NOMO-1 treated with dmso at 0.1 percent for 144 hours (cell line): ENCODE measurements around the gene USP17L26.
"Not testable (repeated sequence)": the region's sequence is repeated elsewhere in the genome, so short reads cannot be mapped to it uniquely, and the experiment has no call there.

ENCODE experiments used
- DNase-seq: peaks from one replicate; lab custom pipeline; 2025; ENCODE audit not compliant: unreplicated experiment; lab: John Stamatoyannopoulos, UW

The USP17L26 gene, protein sequence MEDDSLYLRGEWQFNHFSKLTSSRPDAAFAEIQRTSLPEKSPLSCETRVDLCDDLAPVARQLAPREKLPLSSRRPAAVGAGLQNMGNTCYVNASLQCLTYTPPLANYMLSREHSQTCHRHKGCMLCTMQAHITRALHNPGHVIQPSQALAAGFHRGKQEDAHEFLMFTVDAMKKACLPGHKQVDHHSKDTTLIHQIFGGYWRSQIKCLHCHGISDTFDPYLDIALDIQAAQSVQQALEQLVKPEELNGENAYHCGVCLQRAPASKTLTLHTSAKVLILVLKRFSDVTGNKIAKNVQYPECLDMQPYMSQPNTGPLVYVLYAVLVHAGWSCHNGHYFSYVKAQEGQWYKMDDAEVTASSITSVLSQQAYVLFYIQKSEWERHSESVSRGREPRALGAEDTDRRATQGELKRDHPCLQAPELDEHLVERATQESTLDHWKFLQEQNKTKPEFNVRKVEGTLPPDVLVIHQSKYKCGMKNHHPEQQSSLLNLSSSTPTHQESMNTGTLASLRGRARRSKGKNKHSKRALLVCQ

GRCh38 chr4:9334358-9334757, at the start of gene USP17L26:
USP17L26 (plus strand) TSS chr4:9334658; CDS start chr4:9334658, 0 bp downstream.
- DNase-seq, result not testable (repeated sequence)

DNA sequence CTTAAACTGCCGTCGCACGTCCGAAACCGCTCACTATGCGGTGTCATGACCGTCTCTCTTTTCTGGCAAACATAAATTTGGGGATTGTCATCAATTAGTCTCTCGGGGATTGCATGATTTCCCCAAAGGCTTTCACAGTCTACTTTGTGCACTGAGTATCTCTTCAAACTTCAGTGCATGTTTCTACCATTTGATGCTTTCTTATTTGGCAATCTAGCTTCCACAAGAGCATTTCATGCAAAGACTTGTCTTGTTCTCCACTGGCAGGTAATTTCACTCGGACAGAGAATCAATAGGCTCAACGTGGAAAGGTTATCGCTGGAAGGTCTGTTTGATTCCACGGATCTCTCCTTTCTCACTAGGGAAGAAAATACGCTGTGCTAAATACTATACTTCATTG, 10.3 kb upstream of the USP17L26 start:
- DNase-seq, result not testable (repeated sequence)

- DNase-seq, result not testable (repeated sequence)
Observed at GRCh38 chr4:9324865-9325264, 9.6 kb upstream of the USP17L26 start, which contains the start of gene USP17L24. USP17L24 (plus strand) TSS chr4:9325165; CDS start chr4:9325165, 0 bp downstream.

- not testable (repeated sequence) for DNase-seq
Observed at GRCh38 chr4:9329611-9330010, 4.8 kb upstream of the USP17L26 start, which contains the start of gene USP17L25. USP17L25 (plus strand) TSS chr4:9329911; CDS start chr4:9329911, 0 bp downstream.

DNA sequence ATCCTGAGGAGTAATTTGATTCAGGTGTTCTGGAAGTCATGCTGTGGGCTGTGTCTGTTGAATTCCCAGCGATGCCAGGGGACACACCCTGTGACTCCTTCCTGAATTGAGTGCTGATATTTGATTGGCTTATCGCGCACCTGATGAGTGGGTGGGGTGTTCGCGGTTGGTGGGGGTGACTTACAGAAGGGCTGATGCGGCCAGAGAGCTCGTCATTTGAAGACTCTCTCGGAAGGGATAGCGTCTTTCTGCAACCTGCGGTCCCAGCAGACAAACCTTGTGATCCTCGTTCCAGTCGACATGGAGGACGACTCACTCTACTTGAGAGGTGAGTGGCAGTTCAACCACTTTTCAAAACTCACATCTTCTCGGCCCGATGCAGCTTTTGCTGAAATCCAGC, 4.6 kb downstream of the USP17L26 start, which contains the start of gene USP17L5:
USP17L5 (plus strand) TSS at position 301 of the 400 bp plus-strand sequence; CDS start at position 301, 0 bp downstream.
- not testable (repeated sequence) for DNase-seq

DNA sequence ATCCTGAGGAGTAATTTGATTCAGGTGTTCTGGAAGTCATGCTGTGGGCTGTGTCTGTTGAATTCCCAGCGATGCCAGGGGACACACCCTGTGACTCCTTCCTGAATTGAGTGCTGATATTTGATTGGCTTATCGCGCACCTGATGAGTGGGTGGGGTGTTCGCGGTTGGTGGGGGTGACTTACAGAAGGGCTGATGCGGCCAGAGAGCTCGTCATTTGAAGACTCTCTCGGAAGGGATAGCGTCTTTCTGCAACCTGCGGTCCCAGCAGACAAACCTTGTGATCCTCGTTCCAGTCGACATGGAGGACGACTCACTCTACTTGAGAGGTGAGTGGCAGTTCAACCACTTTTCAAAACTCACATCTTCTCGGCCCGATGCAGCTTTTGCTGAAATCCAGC, 9.4 kb downstream of the USP17L26 start, which contains the start of gene USP17L27:
USP17L27 (plus strand) TSS at position 301 of the 400 bp plus-strand sequence; CDS start at position 301, 0 bp downstream.
- DNase-seq, result not testable (repeated sequence)

- DNase-seq, result not testable (repeated sequence)
Observed at GRCh38 chr4:9348593-9348992, 14.1 kb downstream of the USP17L26 start, which contains the start of gene USP17L28. USP17L28 (plus strand) TSS chr4:9348893; CDS start chr4:9348893, 0 bp downstream.

DNA sequence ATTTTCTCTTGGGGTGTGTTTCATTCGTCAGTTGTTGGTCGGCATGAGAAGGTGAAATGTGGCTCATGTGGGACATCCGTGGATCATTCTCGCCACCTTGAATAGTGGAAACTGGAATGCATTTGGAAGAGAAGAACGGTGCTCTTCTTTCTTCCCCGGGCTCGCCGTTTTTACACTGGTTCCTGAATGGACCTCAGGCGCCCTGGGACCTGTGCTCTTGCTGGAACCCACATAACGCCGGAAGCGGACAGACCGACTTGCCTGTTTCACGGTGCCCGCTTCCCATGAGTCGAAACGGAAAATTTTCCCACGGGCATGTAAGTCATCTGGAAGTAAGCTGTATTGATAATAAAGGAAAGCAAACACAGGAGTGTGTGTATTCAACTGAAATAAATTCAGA, 16.4 kb downstream of the USP17L26 start:
- DNase-seq, result not testable (repeated sequence)

- DNase-seq, result not testable (repeated sequence)
Observed at GRCh38 chr4:9353338-9353737, 18.9 kb downstream of the USP17L26 start, which contains the start of gene USP17L29. USP17L29 (plus strand) TSS chr4:9353638; CDS start chr4:9353638, 0 bp downstream.

DNA sequence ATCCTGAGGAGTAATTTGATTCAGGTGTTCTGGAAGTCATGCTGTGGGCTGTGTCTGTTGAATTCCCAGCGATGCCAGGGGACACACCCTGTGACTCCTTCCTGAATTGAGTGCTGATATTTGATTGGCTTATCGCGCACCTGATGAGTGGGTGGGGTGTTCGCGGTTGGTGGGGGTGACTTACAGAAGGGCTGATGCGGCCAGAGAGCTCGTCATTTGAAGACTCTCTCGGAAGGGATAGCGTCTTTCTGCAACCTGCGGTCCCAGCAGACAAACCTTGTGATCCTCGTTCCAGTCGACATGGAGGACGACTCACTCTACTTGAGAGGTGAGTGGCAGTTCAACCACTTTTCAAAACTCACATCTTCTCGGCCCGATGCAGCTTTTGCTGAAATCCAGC, 28.4 kb downstream of the USP17L26 start, which contains the start of gene USP17L30:
USP17L30 (plus strand) TSS at position 301 of the 400 bp plus-strand sequence; CDS start at position 301, 0 bp downstream.
- not testable (repeated sequence) for DNase-seq

GRCh38 chr4:9379881-9380280, 45.4 kb downstream of the USP17L26 start:
- DNase-seq, result not testable (repeated sequence)

- DNase-seq, result not testable (repeated sequence)
Observed at GRCh38 chr4:9381012-9381534, 46.6 kb downstream of the USP17L26 start.

GRCh38 chr4:9384126-9384525, 49.7 kb downstream of the USP17L26 start:
- no peak for DNase-seq
